LNCaP clone FGC (cell line): Measurements from ENCODE around the gene NBL1.

Experiments
- DNase-seq: peaks from one replicate; pipeline ENCODE4 v3.0.0-alpha.2; 2011; ENCODE audit warnings: low read depth
- H3K4me3 ChIP-seq: 2 replicates; pipeline ENCODE4 v1.5.1; 2011; ENCODE audit warnings: mild to moderate bottlenecking, low read depth, low read length, control low read depth
- CTCF ChIP-seq: IDR thresholded peaks from 2 replicates; pipeline ENCODE4 v1.5.1; 2012; ENCODE audit warnings: mild to moderate bottlenecking; ENCODE audit not compliant: control insufficient read depth, insufficient read depth; ENCODE audit errors: extremely low read depth

NBL1 gene

DNA sequence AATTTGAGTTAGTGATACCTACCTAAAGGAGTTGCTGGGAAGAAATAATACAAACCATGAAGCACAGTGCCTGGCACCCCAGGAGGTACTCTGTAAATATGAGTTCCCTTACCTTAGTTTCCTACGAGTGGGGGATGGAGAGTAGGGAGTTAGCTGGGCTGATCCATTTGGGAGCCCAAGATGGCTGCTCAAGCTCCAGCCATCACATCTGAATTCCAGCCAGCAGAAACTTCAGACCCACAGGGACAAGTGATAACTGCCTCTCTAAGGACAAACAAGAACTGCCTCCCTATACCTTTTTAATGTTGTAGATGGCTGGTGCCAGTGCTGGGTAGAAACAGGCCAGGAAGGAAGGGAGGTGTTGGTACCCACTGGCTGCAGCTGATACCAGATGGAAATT, 43.3 kb downstream of the NBL1 start:
- no peak for TF ChIP-seq CTCF
- no peak for DNase-seq
- no peak overlapping the region for H3K4me3 ChIP-seq

- H3K4me3 ChIP-seq = no peak overlapping the region
- no peak for TF ChIP-seq CTCF
- DNase-seq = no peak
These were observed 44.1 kb downstream of the NBL1 start for GRCh38 chr1:19688041-19688842.

- no peak overlapping the region for H3K4me3 ChIP-seq
- TF ChIP-seq CTCF = no peak
- no peak for DNase-seq
These were observed 45.1 kb downstream of the NBL1 start for GRCh38 chr1:19689085-19689757.

DNA sequence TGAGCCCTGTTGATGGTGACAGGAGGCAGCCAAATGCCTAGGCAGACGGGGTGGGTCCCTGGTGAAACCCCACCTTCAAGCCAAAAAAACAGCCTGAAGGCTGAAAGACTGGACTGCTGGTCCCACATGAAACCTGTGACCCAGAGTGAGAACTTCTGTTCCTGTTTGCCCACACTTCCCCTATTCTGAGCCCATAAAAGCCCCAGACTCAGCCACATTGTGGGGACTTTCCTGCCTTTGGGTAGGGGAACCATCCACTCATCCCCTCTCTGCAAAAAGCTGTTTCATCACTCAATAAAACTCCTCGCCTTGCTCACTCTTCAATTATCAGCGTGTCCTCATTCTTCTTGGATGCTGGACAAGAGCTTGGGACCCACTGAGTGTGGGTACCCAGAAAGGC, 45.7 kb downstream of the NBL1 start:
- no peak overlapping the region for H3K4me3 ChIP-seq
- no peak for TF ChIP-seq CTCF
- DNase-seq = no peak

DNA sequence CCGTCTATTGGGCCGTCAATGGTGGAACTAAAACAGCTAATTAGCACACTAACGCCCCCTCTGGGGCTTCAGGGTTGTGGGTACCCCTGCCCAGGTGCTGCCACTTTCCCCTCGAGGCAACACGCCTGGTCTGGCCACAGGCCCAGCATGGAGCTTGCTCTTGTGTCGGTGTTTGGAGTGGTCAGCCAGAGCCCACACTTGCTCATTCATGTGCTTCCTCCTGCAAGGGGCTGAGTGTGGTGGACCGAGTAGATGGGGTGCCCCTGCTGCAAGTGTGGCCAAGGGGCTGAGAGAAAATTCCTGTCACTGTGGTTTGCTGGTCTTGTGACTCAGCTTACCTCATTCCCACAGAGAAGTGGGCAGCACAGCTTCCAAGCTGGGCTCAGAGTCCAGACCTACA, 46.2 kb downstream of the NBL1 start:
- TF ChIP-seq CTCF = no peak
- H3K4me3 ChIP-seq = no peak overlapping the region
- DNase-seq = no peak

- no peak for DNase-seq
- no peak for TF ChIP-seq CTCF
- H3K4me3 ChIP-seq = no peak overlapping the region
These were observed 50.2 kb downstream of the NBL1 start for GRCh38 chr1:19694298-19694697.
